GM12878 (cell line): ENCODE measurements around the gene NEU1. TPM values are rescaled to one million over a fixed set of nuclear protein-coding genes. Genes with fewer than 3 reads are reported as not detected.

ENCODE experiments used
- CREB1 ChIP-seq: IDR thresholded peaks from 2 replicates; pipeline ENCODE4 v1.6.1; 2012; ENCODE audit warnings: low read depth, mild to moderate bottlenecking, inconsistent platforms
- GATAD2B ChIP-seq: fragments of 450-650 bp; conservative IDR thresholded peaks from 2 replicates; pipeline ENCODE4 v1.6.1; 2017; ENCODE audit warnings: low read depth, mild to moderate bottlenecking, moderate library complexity
- JUNB ChIP-seq: IDR thresholded peaks from 2 replicates; pipeline ENCODE4 v1.6.1; 2016; ENCODE audit warnings: antibody characterized with exemption, mild to moderate bottlenecking
- MEF2B ChIP-seq: fragments of 450-650 bp; IDR thresholded peaks from 2 replicates; pipeline ENCODE4 v1.6.1; 2018; ENCODE audit warnings: mild to moderate bottlenecking, moderate library complexity; ENCODE audit not compliant: partially characterized antibody, poor library complexity, severe bottlenecking
- NBN ChIP-seq: fragments of 450-650 bp; IDR thresholded peaks from 2 replicates; pipeline ENCODE4 v1.6.1; 2016
- NR2C1 ChIP-seq: fragments of 450-650 bp; IDR thresholded peaks from 2 replicates; pipeline ENCODE4 v1.6.1; 2017; ENCODE audit warnings: antibody characterized with exemption, mild to moderate bottlenecking, moderate library complexity
- POU2F2 ChIP-seq: IDR thresholded peaks from 3 replicates; pipeline ENCODE4 v1.6.1; 2011; ENCODE audit warnings: low read depth, mild to moderate bottlenecking, low read length, borderline replicate concordance
- RAD51 ChIP-seq: fragments of 450-650 bp; IDR thresholded peaks from 2 replicates; pipeline ENCODE4 v1.6.1; 2016; ENCODE audit warnings: moderate library complexity, mild to moderate bottlenecking, inconsistent platforms
- RFX5 ChIP-seq: IDR thresholded peaks from 2 replicates; pipeline ENCODE4 v1.6.1; 2011; ENCODE audit warnings: low read depth, low read length, improper control_type of control experiment
- SMAD5 ChIP-seq: IDR thresholded peaks from 2 replicates; pipeline ENCODE4 v1.6.1; 2016; ENCODE audit warnings: antibody characterized with exemption, low read depth
- SMC3 ChIP-seq: IDR thresholded peaks from 2 replicates; pipeline ENCODE4 v1.6.1; 2011; ENCODE audit warnings: low read length, improper control_type of control experiment, borderline replicate concordance
- TBL1XR1 ChIP-seq: IDR thresholded peaks from 2 replicates; pipeline ENCODE4 v1.6.1; 2012; ENCODE audit warnings: low read depth, low read length, improper control_type of control experiment
- YY1 ChIP-seq: IDR thresholded peaks from 2 replicates; pipeline ENCODE4 v1.6.1; 2011; ENCODE audit warnings: low read depth, mild to moderate bottlenecking, low read length
- ZNF217 ChIP-seq: fragments of 450-650 bp; IDR thresholded peaks from 2 replicates; pipeline ENCODE4 v1.6.1; 2017; ENCODE audit warnings: antibody characterized with exemption, mild to moderate bottlenecking
- polyA plus RNA-seq, 11 experiments: library from polyadenylated mRNA; depleted of rRNA in 4 of 11; unstranded in 6 of 11; stranded (reverse) in 5 of 11; fragments of >200 nt; fragmentation: Nextera tagmentation in 4 of 11; fragmentation: Illumina TruSeq in 1 of 11; extraction: Ambion mirVana in 4 of 11; extraction: Trizol in 1 of 11; gene quantifications; 1 replicate in 1 of 11; 2 replicates in 10 of 11; pipeline versions ENCODE4 v1.2.1 to v1.2.3, GENCODE V29; 2011 to 2016; ENCODE audit warnings: inconsistent platforms in 2 of 11, missing spikeins in 2 of 11, low read depth in 1 of 11
- total RNA-seq, 4 experiments: library from RNA; depleted of rRNA in 3 of 4; stranded (reverse); fragments of >200 nt in 3 of 4; fragmentation: Illumina TruSeq in 1 of 4; extraction: Trizol in 1 of 4; gene quantifications; 2 replicates each; pipeline versions ENCODE4 v1.2.1 to v1.2.3, GENCODE V29; 2013 to 2021
- TF ChIP-seq, protein P1 (sequence below): IDR thresholded peaks from 2 replicates; pipeline ENCODE4 v1.6.1; 2012; ENCODE audit warnings: low read depth, low read length, improper control_type of control experiment
- TF ChIP-seq, protein P2 (sequence below): IDR thresholded peaks from 2 replicates; pipeline ENCODE4 v1.6.1; 2011; ENCODE audit warnings: low read depth, low read length, improper control_type of control experiment, borderline replicate concordance
- TF ChIP-seq, protein P3 (sequence below): IDR thresholded peaks from 2 replicates; pipeline ENCODE4 v1.6.1; 2011; ENCODE audit warnings: low read depth, mild to moderate bottlenecking, low read length, moderate library complexity, borderline replicate concordance; ENCODE audit errors: extremely low read depth
- TF ChIP-seq, protein P4 (sequence below): fragments of 450-650 bp; IDR thresholded peaks from 2 replicates; pipeline ENCODE4 v1.6.1; 2016; ENCODE audit warnings: mild to moderate bottlenecking

Gene NEU1
- total and polyA plus RNA-seq, 10 of the 15 experiments (the other 5 are each of a cell fraction or from before 2014, with no cell fraction given) = 7.2 to 26.9 (median 21.6) TPM

DNA sequence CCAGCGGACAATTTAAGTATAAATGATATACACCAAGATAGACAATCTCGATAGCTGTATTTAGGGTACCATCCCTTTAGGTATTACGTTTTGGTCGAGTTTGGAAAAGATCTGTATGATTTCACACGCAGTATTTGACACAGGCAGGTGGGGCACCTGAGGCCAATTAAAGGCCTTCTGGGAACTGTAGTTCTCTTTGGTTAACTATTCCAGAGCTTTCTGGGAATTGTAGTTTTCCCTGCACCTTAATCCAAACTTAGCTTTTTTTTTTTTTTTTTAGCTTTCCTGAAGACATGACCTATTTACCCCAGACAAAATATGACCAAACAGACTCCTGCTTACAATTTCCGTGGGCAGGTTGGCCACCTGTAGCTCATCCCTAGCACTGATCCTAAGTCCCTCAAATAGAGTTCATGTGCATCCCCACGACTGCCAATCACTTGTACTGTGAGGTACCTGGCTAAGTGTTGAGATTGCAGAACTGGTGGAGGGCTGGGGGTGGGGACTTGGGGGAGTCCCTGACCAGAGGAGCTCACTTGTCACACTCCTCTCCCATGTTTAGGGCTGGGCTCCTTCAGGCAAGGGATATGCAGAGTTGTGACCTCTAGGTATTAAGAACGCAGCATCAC lies 35.9 kb upstream of the NEU1 start (continued):
- TF ChIP-seq TBL1XR1 = no peak
- TF ChIP-seq, protein P1, sequence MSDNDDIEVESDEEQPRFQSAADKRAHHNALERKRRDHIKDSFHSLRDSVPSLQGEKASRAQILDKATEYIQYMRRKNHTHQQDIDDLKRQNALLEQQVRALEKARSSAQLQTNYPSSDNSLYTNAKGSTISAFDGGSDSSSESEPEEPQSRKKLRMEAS = no peak
- TF ChIP-seq ZNF217 = no peak
- no peak for TF ChIP-seq JUNB
- TF ChIP-seq, protein P2, sequence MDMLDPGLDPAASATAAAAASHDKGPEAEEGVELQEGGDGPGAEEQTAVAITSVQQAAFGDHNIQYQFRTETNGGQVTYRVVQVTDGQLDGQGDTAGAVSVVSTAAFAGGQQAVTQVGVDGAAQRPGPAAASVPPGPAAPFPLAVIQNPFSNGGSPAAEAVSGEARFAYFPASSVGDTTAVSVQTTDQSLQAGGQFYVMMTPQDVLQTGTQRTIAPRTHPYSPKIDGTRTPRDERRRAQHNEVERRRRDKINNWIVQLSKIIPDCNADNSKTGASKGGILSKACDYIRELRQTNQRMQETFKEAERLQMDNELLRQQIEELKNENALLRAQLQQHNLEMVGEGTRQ = no peak
- TF ChIP-seq RAD51 = peak; percentile 57; the same call in 1 of the 2 replicates
- TF ChIP-seq YY1 = 0 out of 2 replicates have a peak, but pooled peaks have one; percentile 30
- TF ChIP-seq CREB1 = peak; percentile 58
- TF ChIP-seq SMAD5 = no peak
- TF ChIP-seq, protein P3, sequence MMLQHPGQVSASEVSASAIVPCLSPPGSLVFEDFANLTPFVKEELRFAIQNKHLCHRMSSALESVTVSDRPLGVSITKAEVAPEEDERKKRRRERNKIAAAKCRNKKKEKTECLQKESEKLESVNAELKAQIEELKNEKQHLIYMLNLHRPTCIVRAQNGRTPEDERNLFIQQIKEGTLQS = no peak
- TF ChIP-seq NR2C1 = peak; percentile 70
- no peak for TF ChIP-seq GATAD2B
- TF ChIP-seq SMC3 = no peak
- no peak for TF ChIP-seq POU2F2
- TF ChIP-seq MEF2B = no peak
- TF ChIP-seq NBN = no peak
- TF ChIP-seq RFX5 = no peak
- TF ChIP-seq, protein P4, sequence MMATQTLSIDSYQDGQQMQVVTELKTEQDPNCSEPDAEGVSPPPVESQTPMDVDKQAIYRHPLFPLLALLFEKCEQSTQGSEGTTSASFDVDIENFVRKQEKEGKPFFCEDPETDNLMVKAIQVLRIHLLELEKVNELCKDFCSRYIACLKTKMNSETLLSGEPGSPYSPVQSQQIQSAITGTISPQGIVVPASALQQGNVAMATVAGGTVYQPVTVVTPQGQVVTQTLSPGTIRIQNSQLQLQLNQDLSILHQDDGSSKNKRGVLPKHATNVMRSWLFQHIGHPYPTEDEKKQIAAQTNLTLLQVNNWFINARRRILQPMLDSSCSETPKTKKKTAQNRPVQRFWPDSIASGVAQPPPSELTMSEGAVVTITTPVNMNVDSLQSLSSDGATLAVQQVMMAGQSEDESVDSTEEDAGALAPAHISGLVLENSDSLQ = peak; percentile 65
- TF ChIP-seq, all 136 proteins: peak for 17
